ENCODE data around the gene TASP1.

DNA sequence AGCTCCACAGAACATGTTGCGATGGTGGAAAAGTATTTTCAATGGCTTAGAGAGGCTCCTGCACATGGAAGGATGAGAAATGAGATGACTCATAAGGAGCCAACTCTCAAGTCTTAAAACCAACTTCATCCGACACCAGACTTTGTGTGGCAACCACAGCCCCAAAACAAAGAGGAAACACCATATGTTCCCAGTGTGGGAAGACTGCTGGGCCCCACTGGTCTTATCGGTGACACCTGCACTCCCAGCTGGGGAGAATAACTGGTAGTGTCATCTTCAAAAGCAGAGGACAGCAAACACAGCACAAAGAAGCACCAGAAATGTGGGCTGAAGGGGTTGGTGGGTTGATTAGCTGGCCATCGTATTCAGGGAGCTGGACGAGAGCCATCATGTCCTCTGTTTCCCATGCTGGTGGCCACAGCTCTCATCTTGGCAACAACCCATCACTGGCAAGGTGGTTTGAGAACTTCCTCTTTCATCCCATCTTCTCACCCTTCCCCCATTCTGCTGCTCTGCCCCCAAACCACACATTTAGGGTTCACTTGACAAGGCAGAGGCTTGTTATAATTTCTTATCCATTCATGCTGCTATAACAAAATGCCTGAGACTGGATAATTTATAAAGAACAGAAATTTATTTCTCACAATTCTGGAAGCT is 46.0 kb upstream of the TASP1 start:
- TF ChIP-seq FOXA1 (IDR thresholded peaks at IDR 0.05) (no peak), ARNT (IDR thresholded peaks at IDR 0.05) (no peak), FOXM1 (IDR thresholded peaks at IDR 0.05; ENCODE audit: borderline replicate concordance) (no peak), NFRKB (IDR thresholded peaks at IDR 0.05) (no peak)

Data from HEK293T (cell line).